Calu3 (cell line): ENCODE data around the gene DYTN. TPM values are rescaled to one million over a fixed set of nuclear protein-coding genes. Genes with fewer than 3 reads are reported as not detected.

Experiments
- BruUV-seq: library from RNA; stranded (reverse); fragments of 400-500 nt; replicated peaks from 2 replicates; lab custom pipeline; 2021; lab: Mats Ljungman, UMichigan
- CTCF ChIA-PET: fragments of 300-600 bp; sonication (Branson Sonifier 250); formaldehyde crosslinking; loops from one replicate; lab custom pipeline; 2022; ENCODE audit warnings: antibody characterized with exemption; lab: Charles Lee
- DNase-seq: peaks from one replicate; pipeline ENCODE4 v3.0.0; 2022
- H3K27ac Mint-ChIP-seq: one replicate; pipeline ENCODE4 v1.8.0; 2022; ENCODE audit warnings: mixed read lengths; ENCODE audit not compliant: unreplicated experiment
- H3K27me3 Mint-ChIP-seq: one replicate; pipeline ENCODE4 v1.8.0; 2022; ENCODE audit warnings: mixed read lengths; ENCODE audit not compliant: unreplicated experiment
- H3K36me3 Mint-ChIP-seq: one replicate; pipeline ENCODE4 v1.8.0; 2022; ENCODE audit warnings: mild to moderate bottlenecking, moderate library complexity, mixed read lengths; ENCODE audit not compliant: insufficient read depth, unreplicated experiment
- H3K4me1 Mint-ChIP-seq: one replicate; pipeline ENCODE4 v1.8.0; 2022; ENCODE audit warnings: mild to moderate bottlenecking, low read depth, mixed read lengths; ENCODE audit not compliant: unreplicated experiment
- H3K4me3 Mint-ChIP-seq: one replicate; pipeline ENCODE4 v1.8.0; 2022; ENCODE audit warnings: mild to moderate bottlenecking, low read depth, moderate library complexity, mixed read lengths; ENCODE audit not compliant: unreplicated experiment
- H3K9me3 Mint-ChIP-seq: one replicate; pipeline ENCODE4 v1.8.0; 2022; ENCODE audit warnings: low read depth, mixed read lengths; ENCODE audit not compliant: unreplicated experiment
- CTCF ChIP-seq: fragments of 200-600 bp; IDR thresholded peaks from one replicate; pipeline ENCODE4 v1.8.0; 2022; ENCODE audit warnings: antibody characterized with exemption; ENCODE audit not compliant: unreplicated experiment
- intact Hi-C: fragments of 100-400 bp; cut with micrococcal nuclease; formaldehyde crosslinking; loops from one replicate; pipeline ENCODE4 v1.10.0; 2022; ENCODE audit not compliant: unreplicated experiment
- total RNA-seq: library from RNA; stranded (reverse); gene quantifications from 2 replicates; pipeline ENCODE4 v1.2.3, GENCODE V29; 2022

Gene DYTN
- total RNA-seq, 1 experiment from 2014 or later: not detected

GRCh38 chr2:206708286-206708685 lies 9.9 kb downstream of the DYTN start:
- intact Hi-C loops: no loop called here
- H3K4me1 Mint-ChIP-seq: peaks cover 3% of the 10 kb centered on the region
- DNase-seq: no peak
- no peak for TF ChIP-seq CTCF
- CTCF ChIA-PET: no interaction called here
- H3K27me3 Mint-ChIP-seq: no peaks in the 10 kb centered on the region
- H3K36me3 Mint-ChIP-seq: no peaks in the 10 kb centered on the region
- BruUV-seq: no TSS peak
- H3K4me3 Mint-ChIP-seq: no peak overlapping the region
- H3K9me3 Mint-ChIP-seq: no peaks in the 10 kb centered on the region
- H3K27ac Mint-ChIP-seq: no peak overlapping the region

DNA sequence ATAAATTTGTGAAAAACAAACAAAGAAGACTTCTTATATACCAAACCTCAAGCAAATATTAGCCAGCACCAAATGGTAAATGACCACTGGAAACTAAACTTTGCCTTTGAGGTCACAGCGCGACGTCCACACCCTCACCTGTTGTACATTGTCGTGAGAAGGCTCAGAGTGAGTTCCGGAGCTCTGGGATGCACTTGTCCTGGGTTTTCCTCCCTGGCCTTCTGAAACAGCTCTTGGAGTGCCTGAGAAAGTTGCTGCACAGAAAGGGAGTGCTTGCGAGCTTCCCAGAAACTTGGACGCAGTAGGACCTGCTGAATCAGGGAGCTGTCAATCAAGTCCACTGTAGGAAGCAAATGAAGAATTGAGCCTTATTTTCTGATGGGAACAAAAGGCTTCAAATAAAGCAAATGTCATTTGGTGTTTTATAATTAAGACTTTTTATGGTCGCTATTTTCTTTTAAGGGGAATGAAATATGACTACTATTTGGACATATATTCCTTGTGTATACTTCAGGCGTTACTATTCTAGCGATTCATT lies 11.0 kb downstream of the DYTN start:
- no peak overlapping the region for H3K27ac Mint-ChIP-seq
- TF ChIP-seq CTCF: no peak
- H3K4me3 Mint-ChIP-seq: no peak overlapping the region
- no peaks in the 10 kb centered on the region for H3K4me1 Mint-ChIP-seq
- no TSS peak for BruUV-seq
- CTCF ChIA-PET: no interaction called here
- H3K9me3 Mint-ChIP-seq: no peaks in the 10 kb centered on the region
- H3K36me3 Mint-ChIP-seq: no peaks in the 10 kb centered on the region
- H3K27me3 Mint-ChIP-seq: peaks cover 5% of the 10 kb centered on the region
- intact Hi-C loops: no loop called here
- DNase-seq: no peak

GRCh38 chr2:206701952-206702605 lies 16.1 kb downstream of the DYTN start:
- H3K4me3 Mint-ChIP-seq: no peak overlapping the region

GRCh38 chr2:206700156-206700555 lies 18.0 kb downstream of the DYTN start:
- H3K27me3 Mint-ChIP-seq: peaks cover 18% of the 10 kb centered on the region
- intact Hi-C loops: no loop called here
- H3K4me3 Mint-ChIP-seq: no peak overlapping the region
- DNase-seq: no peak
- H3K4me1 Mint-ChIP-seq: no peaks in the 10 kb centered on the region
- H3K36me3 Mint-ChIP-seq: no peaks in the 10 kb centered on the region
- no peaks in the 10 kb centered on the region for H3K9me3 Mint-ChIP-seq
- TF ChIP-seq CTCF: no peak
- no peak overlapping the region for H3K27ac Mint-ChIP-seq
- CTCF ChIA-PET: no interaction called here
- BruUV-seq: no TSS peak

More at GRCh38 chr2:206701952-206702605, 16.1 kb downstream of the DYTN start:
- CTCF ChIA-PET: no interaction called here
- Mint-ChIP-seq H3K27ac (no peak overlapping the region), H3K4me1 (no peaks in the 10 kb centered on the region), H3K9me3 (no peaks in the 10 kb centered on the region), H3K36me3 (no peaks in the 10 kb centered on the region), H3K27me3 (peaks cover 18% of the 10 kb centered on the region)
- DNase-seq: no peak
- BruUV-seq: no TSS peak
- intact Hi-C loops: no loop called here
- TF ChIP-seq CTCF: no peak
